ENCODE data around the gene TEX51. TPM values are rescaled to one million over a fixed set of nuclear protein-coding genes. Genes with fewer than 3 reads are reported as not detected.

Gene TEX51
- total RNA-seq, 1 experiment from 2014 or later, result not detected

GRCh38 chr2:126913329-126913728 lies 14.6 kb downstream of the TEX51 start:
- H2AFZ ChIP-seq (ENCODE audit: low read depth, low read length, poor library complexity, severe bottlenecking), result no peak overlapping the region
- peaks cover 10% of the 10 kb centered on the region; the same call in 1 of the 2 replicates for H3K27me3 ChIP-seq (ENCODE audit: insufficient read depth, low read length)
- no peak overlapping the region for H3K4me3 ChIP-seq (replicated peaks in 1 of 2; ENCODE audit: low read depth in 1 of 2, low read length in 2 of 2)
- no peaks in the 10 kb centered on the region for H3K9me3 ChIP-seq (ENCODE audit: control insufficient read depth in 1 of 2, insufficient read depth in 1 of 2, low read depth in 1 of 2, low read length in 2 of 2)
- H3K79me2 ChIP-seq (ENCODE audit: insufficient read depth, low read length), result no peaks in the 10 kb centered on the region
- H3K36me3 ChIP-seq (ENCODE audit: control insufficient read depth in 1 of 2, insufficient read depth in 2 of 2, low read length in 2 of 2), result no peaks in the 10 kb centered on the region
- RAD21 ChIA-PET (ENCODE audit: low non-redundant PET in 1 of 2, low total read pairs in 2 of 2, uncharacterized antibody in 2 of 2, unreplicated experiment in 2 of 2), result no interaction called here
- ATAC-seq (no peak), DNase-seq (ENCODE audit: low read depth, low spot score) (no peak)
- no peaks in the 10 kb centered on the region for H3K4me1 ChIP-seq (ENCODE audit: control insufficient read depth in 1 of 2, insufficient read depth in 2 of 2, low read length in 2 of 2)
- intact Hi-C loops (cut with micrococcal nuclease), result no loop called here
- POLR2A ChIA-PET, result no interaction called here
- no peak overlapping the region for H3K9ac ChIP-seq (ENCODE audit: low read length)
- H4K20me1 ChIP-seq (ENCODE audit: insufficient read depth), result no peaks in the 10 kb centered on the region
- CTCF ChIA-PET, result no interaction called here
- H3K9me2 ChIP-seq (ENCODE audit: insufficient read depth), result no peaks in the 10 kb centered on the region
- no peak overlapping the region for H3K27ac ChIP-seq (ENCODE audit: low read depth, low read length)
- no peak overlapping the region for H3K4me2 ChIP-seq (ENCODE audit: low read length)
- no peak for TF ChIP-seq SIN3A (IDR thresholded peaks at IDR 0.05; ENCODE audit: low read depth)
- TF ChIP-seq SP1 (IDR thresholded peaks at IDR 0.05; ENCODE audit: low read depth), result no peak
- TF ChIP-seq, protein P1, sequence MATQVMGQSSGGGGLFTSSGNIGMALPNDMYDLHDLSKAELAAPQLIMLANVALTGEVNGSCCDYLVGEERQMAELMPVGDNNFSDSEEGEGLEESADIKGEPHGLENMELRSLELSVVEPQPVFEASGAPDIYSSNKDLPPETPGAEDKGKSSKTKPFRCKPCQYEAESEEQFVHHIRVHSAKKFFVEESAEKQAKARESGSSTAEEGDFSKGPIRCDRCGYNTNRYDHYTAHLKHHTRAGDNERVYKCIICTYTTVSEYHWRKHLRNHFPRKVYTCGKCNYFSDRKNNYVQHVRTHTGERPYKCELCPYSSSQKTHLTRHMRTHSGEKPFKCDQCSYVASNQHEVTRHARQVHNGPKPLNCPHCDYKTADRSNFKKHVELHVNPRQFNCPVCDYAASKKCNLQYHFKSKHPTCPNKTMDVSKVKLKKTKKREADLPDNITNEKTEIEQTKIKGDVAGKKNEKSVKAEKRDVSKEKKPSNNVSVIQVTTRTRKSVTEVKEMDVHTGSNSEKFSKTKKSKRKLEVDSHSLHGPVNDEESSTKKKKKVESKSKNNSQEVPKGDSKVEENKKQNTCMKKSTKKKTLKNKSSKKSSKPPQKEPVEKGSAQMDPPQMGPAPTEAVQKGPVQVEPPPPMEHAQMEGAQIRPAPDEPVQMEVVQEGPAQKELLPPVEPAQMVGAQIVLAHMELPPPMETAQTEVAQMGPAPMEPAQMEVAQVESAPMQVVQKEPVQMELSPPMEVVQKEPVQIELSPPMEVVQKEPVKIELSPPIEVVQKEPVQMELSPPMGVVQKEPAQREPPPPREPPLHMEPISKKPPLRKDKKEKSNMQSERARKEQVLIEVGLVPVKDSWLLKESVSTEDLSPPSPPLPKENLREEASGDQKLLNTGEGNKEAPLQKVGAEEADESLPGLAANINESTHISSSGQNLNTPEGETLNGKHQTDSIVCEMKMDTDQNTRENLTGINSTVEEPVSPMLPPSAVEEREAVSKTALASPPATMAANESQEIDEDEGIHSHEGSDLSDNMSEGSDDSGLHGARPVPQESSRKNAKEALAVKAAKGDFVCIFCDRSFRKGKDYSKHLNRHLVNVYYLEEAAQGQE (IDR thresholded peaks at IDR 0.05; ENCODE audit: low read depth), result no peak
- no peak for TF ChIP-seq EGR1 (IDR thresholded peaks at IDR 0.05; ENCODE audit: low read depth)
- no peak for TF ChIP-seq YY1 (IDR thresholded peaks at IDR 0.05; ENCODE audit: extremely low read depth, insufficient replicate concordance, low read depth, low read length)
- no TSS peak for BruUV-seq (replicated peaks)

- intact Hi-C loops (cut with micrococcal nuclease), result no loop called here
- peaks cover 6% of the 10 kb centered on the region; the same call in 1 of the 2 replicates for H3K27me3 ChIP-seq (ENCODE audit: insufficient read depth, low read length)
- H4K20me1 ChIP-seq (ENCODE audit: insufficient read depth), result no peaks in the 10 kb centered on the region
- no peaks in the 10 kb centered on the region for H3K9me2 ChIP-seq (ENCODE audit: insufficient read depth)
- H2AFZ ChIP-seq (ENCODE audit: low read depth, low read length, poor library complexity, severe bottlenecking), result no peak overlapping the region
- H3K9me3 ChIP-seq (ENCODE audit: control insufficient read depth in 1 of 2, insufficient read depth in 1 of 2, low read depth in 1 of 2, low read length in 2 of 2), result no peaks in the 10 kb centered on the region
- DNase-seq (ENCODE audit: low read depth, low spot score), result no peak
- no peak for ATAC-seq
- BruUV-seq (replicated peaks), result no TSS peak
- H3K4me1 ChIP-seq (ENCODE audit: control insufficient read depth in 1 of 2, insufficient read depth in 2 of 2, low read length in 2 of 2), result no peaks in the 10 kb centered on the region
- H3K36me3 ChIP-seq (ENCODE audit: control insufficient read depth in 1 of 2, insufficient read depth in 2 of 2, low read length in 2 of 2), result no peaks in the 10 kb centered on the region
- no peak overlapping the region for H3K27ac ChIP-seq (ENCODE audit: low read depth, low read length)
- no peak overlapping the region for H3K9ac ChIP-seq (ENCODE audit: low read length)
- no peak overlapping the region for H3K4me2 ChIP-seq (ENCODE audit: low read length)
- ChIA-PET RAD21 (ENCODE audit: low non-redundant PET in 1 of 2, low total read pairs in 2 of 2, uncharacterized antibody in 2 of 2, unreplicated experiment in 2 of 2) (no interaction called here), POLR2A (no interaction called here), CTCF (no interaction called here)
- H3K4me3 ChIP-seq (replicated peaks in 1 of 2; ENCODE audit: low read depth in 1 of 2, low read length in 2 of 2), result no peak overlapping the region
- no peaks in the 10 kb centered on the region for H3K79me2 ChIP-seq (ENCODE audit: insufficient read depth, low read length)
- TF ChIP-seq CEBPB (IDR thresholded peaks at IDR 0.05; ENCODE audit: low read depth) (no peak), ZNF274 (IDR thresholded peaks at IDR 0.05; ENCODE audit: low read depth, low read length) (no peak), MAX (IDR thresholded peaks at IDR 0.05) (no peak), SRF (IDR thresholded peaks at IDR 0.05; ENCODE audit: low read depth) (no peak), RAD21 (IDR thresholded peaks at IDR 0.05; ENCODE audit: low read depth) (no peak), JUND (IDR thresholded peaks at IDR 0.05) (no peak), EZH2phosphoT487 (IDR thresholded peaks at IDR 0.05; ENCODE audit: borderline replicate concordance) (no peak), POLR2A (IDR thresholded peaks at IDR 0.05; ENCODE audit: borderline replicate concordance, extremely low read depth, insufficient read depth, insufficient read length) (no peak), POLR2AphosphoS5 (IDR thresholded peaks at IDR 0.05; ENCODE audit: low read depth, low read length) (no peak)
- TF ChIP-seq, protein P1 (IDR thresholded peaks at IDR 0.05; ENCODE audit: low read depth), result no peak
These were observed 15.4 kb downstream of the TEX51 start for GRCh38 chr2:126913881-126914615.

Measured in HCT116 (cell line).